CD14-positive monocyte (primary cell): ENCODE results near the gene DIDO1. TPM values are rescaled to one million over a fixed set of nuclear protein-coding genes. Genes with fewer than 3 reads are reported as not detected.
A peak's percentile ranks its signal among the peaks of the same experiment; 100 is the strongest.

Experiments used
- DNase-seq, 3 donors: peaks; one replicate each; pipeline ENCODE4 v3.0.0-alpha.2; 2011 to 2022
- H2AFZ ChIP-seq: 2 replicates; pipeline ENCODE4 v1.6.0; 2012; ENCODE audit warnings: mild to moderate bottlenecking, low read depth, low read length, inconsistent platforms; ENCODE audit not compliant: insufficient read depth, poor library complexity, severe bottlenecking
- H3K27ac ChIP-seq, 2 donors: 1 replicate in 1 of 2; 2 replicates in 1 of 2; pipeline ENCODE4 v1.5.1; 2012 to 2013; ENCODE audit warnings: low read length in 2 of 2, control low read depth in 1 of 2, inconsistent platforms in 1 of 2, low read depth in 1 of 2, mild to moderate bottlenecking in 1 of 2
- H3K27me3 ChIP-seq, 2 donors: one replicate each; pipeline versions ENCODE4 v1.6.0 to v1.6.1; 2011 to 2013; ENCODE audit warnings: low read length in 2 of 2; ENCODE audit not compliant: control insufficient read depth in 2 of 2, insufficient read depth in 2 of 2
- H3K36me3 ChIP-seq, 2 donors: replicated peaks in 1 of 2; 1 replicate in 1 of 2; 2 replicates in 1 of 2; pipeline versions ENCODE4 v1.5.1 to v1.6.1; 2012 to 2013; ENCODE audit warnings: low read length in 2 of 2, control low read depth in 1 of 2, inconsistent platforms in 1 of 2, mild to moderate bottlenecking in 1 of 2; ENCODE audit not compliant: insufficient read depth in 2 of 2, control insufficient read depth in 1 of 2
- H3K4me1 ChIP-seq, 2 donors: 1 replicate in 1 of 2; 2 replicates in 1 of 2; pipeline versions ENCODE4 v1.5.1 to v1.6.1; 2012 to 2013; ENCODE audit warnings: low read length in 2 of 2, control low read depth in 1 of 2, inconsistent platforms in 1 of 2, mild to moderate bottlenecking in 1 of 2, moderate library complexity in 1 of 2; ENCODE audit not compliant: insufficient read depth in 2 of 2, control insufficient read depth in 1 of 2
- H3K4me2 ChIP-seq: replicated peaks from 2 replicates; pipeline ENCODE3; 2012; ENCODE audit warnings: low read length, moderate library complexity, mild to moderate bottlenecking; ENCODE audit not compliant: poor library complexity, severe bottlenecking; ENCODE audit errors: extremely low read depth
- H3K4me3 ChIP-seq, 3 experiments: fragments of 200-600 bp in 1 of 3; sonication (generic) in 1 of 3; replicated peaks in 1 of 3; 1 replicate in 2 of 3; 2 replicates in 1 of 3; pipeline ENCODE4 v1.5.1; 2011 to 2013; ENCODE audit warnings: low read length in 3 of 3, mild to moderate bottlenecking in 3 of 3, control low read depth in 2 of 3, low read depth in 2 of 3, inconsistent platforms in 1 of 3, moderate library complexity in 1 of 3
- H3K79me2 ChIP-seq: 2 replicates; pipeline ENCODE4 v1.6.0; 2012; ENCODE audit warnings: mild to moderate bottlenecking, control low read depth, inconsistent platforms, low read length, moderate library complexity; ENCODE audit not compliant: insufficient read depth
- H3K9ac ChIP-seq: 2 replicates; pipeline ENCODE4 v1.6.0; 2017; ENCODE audit warnings: low read length, mild to moderate bottlenecking; ENCODE audit not compliant: insufficient read depth, poor library complexity, severe bottlenecking
- H3K9me3 ChIP-seq, 2 donors: replicated peaks in 1 of 2; 1 replicate in 1 of 2; 2 replicates in 1 of 2; pipeline versions ENCODE4 v1.5.1 to v1.6.1; 2012 to 2013; ENCODE audit warnings: low read length in 2 of 2, control low read depth in 1 of 2; ENCODE audit not compliant: control insufficient read depth in 1 of 2, insufficient read depth in 1 of 2
- H4K20me1 ChIP-seq: 2 replicates; pipeline ENCODE4 v1.6.0; 2012; ENCODE audit warnings: mild to moderate bottlenecking, low read length, control low read depth, moderate library complexity; ENCODE audit not compliant: insufficient read depth
- H3K27ac Mint-ChIP-seq, 7 donors: one replicate each; pipeline ENCODE4 v1.8.0; 2020; ENCODE audit warnings: mild to moderate bottlenecking in 7 of 7, mixed read lengths in 7 of 7, moderate library complexity in 6 of 7, inconsistent platforms in 2 of 7
- H3K27me3 Mint-ChIP-seq, 3 donors: one replicate each; pipeline ENCODE4 v1.8.0; 2021 to 2022; ENCODE audit warnings: low read depth in 3 of 3, mild to moderate bottlenecking in 3 of 3, mixed read lengths in 3 of 3, moderate library complexity in 3 of 3, inconsistent platforms in 1 of 3
- H3K36me3 Mint-ChIP-seq, 2 donors: one replicate each; pipeline ENCODE4 v1.8.0; 2020; ENCODE audit warnings: mixed read lengths in 2 of 2, inconsistent platforms in 1 of 2, mild to moderate bottlenecking in 1 of 2
- H3K4me1 Mint-ChIP-seq: one replicate; pipeline ENCODE4 v1.8.0; 2020; ENCODE audit warnings: mild to moderate bottlenecking, mixed read lengths
- H3K4me3 Mint-ChIP-seq, 2 donors: one replicate each; pipeline ENCODE4 v1.8.0; 2020; ENCODE audit warnings: mild to moderate bottlenecking in 2 of 2, mixed read lengths in 2 of 2, moderate library complexity in 1 of 2
- H3K9me3 Mint-ChIP-seq, 7 donors: one replicate each; pipeline ENCODE4 v1.8.0; 2020 to 2022; ENCODE audit warnings: mixed read lengths in 7 of 7, mild to moderate bottlenecking in 6 of 7, moderate library complexity in 6 of 7, inconsistent platforms in 2 of 7
- WGBS: methylation state at CpG from one replicate; pipeline ENCODE4 v1.1.5; 2013; ENCODE audit warnings: missing lambda C conversion rate; ENCODE audit not compliant: insufficient coverage; 5-methylcytosine and 5-hydroxymethylcytosine counted together
- intact Hi-C, 2 donors: fragments of 100-400 bp; cut with micrococcal nuclease; formaldehyde crosslinking; loops; one replicate each; pipeline versions ENCODE4 v1.15.0 to v1.15.1; 2023
- polyA plus RNA-seq, 3 donors: library from polyadenylated mRNA; depleted of rRNA in 1 of 3; unstranded in 2 of 3; stranded (reverse) in 1 of 3; fragments of 300-500 nt in 2 of 3; fragments of >200 nt in 1 of 3; fragmentation: Illumina TruSeq in 2 of 3; gene quantifications; 1 replicate in 2 of 3; 2 replicates in 1 of 3; pipeline ENCODE4 v1.2.3, GENCODE V29; 2012 to 2021
- TF ChIP-seq, protein P1 (sequence below): fragments of 200-600 bp; IDR thresholded peaks from one replicate; pipeline ENCODE4 v1.8.0; 2022; ENCODE audit warnings: antibody characterized with exemption, mild to moderate bottlenecking

Gene DIDO1
- polyA plus RNA-seq, 3 donors: 8.5 to 23.8 (median 12.9) TPM

DNA sequence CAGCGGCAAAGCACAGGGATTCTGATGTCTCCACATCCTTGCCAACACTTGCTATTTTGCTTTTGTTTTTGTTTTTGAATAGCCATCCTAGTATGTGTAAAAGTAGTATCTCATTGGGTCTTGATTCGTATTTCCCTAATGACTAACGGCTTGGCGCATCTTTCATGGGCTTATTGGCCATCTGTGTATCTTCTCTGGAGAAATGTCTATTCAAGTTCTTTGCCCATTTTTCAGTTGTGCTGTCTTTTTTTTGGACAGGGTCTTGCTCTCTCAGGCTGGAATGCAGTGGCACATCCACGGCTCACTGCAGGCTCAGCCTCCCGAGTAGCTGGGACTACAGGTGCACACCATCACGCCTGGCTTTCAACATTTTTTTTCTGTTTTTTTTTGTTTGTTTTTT is 82.1 kb downstream of the DIDO1 start:
- Mint-ChIP-seq H3K4me1 (peaks cover 3% of the 10 kb centered on the region), H3K36me3 (peaks cover 28 to 29% of the 10 kb centered on the region in 2 donors), H3K27ac (peak overlapping the region in 1 of 7 donors; percentile 31), H3K4me3 (no peak overlapping the region), H3K9me3 (peaks cover 0 to 8% (median 0%) of the 10 kb centered on the region in 7 donors), H3K27me3 (peaks cover 0 to 5% (median 2%) of the 10 kb centered on the region in 3 donors)
- no peak for DNase-seq
- Histone ChIP-seq H4K20me1 (no peaks in the 10 kb centered on the region), H3K4me3 (no peak overlapping the region), H3K27me3 (no peaks in the 10 kb centered on the region), H3K36me3 (peaks cover 6 to 17% of the 10 kb centered on the region in 2 donors), H2AFZ (no peak overlapping the region), H3K4me1 (no peaks in the 10 kb centered on the region), H3K79me2 (no peaks in the 10 kb centered on the region), H3K9ac (no peak overlapping the region), H3K9me3 (no peaks in the 10 kb centered on the region), H3K27ac (no peak overlapping the region), H3K4me2 (no peak overlapping the region)
- TF ChIP-seq, protein P1, sequence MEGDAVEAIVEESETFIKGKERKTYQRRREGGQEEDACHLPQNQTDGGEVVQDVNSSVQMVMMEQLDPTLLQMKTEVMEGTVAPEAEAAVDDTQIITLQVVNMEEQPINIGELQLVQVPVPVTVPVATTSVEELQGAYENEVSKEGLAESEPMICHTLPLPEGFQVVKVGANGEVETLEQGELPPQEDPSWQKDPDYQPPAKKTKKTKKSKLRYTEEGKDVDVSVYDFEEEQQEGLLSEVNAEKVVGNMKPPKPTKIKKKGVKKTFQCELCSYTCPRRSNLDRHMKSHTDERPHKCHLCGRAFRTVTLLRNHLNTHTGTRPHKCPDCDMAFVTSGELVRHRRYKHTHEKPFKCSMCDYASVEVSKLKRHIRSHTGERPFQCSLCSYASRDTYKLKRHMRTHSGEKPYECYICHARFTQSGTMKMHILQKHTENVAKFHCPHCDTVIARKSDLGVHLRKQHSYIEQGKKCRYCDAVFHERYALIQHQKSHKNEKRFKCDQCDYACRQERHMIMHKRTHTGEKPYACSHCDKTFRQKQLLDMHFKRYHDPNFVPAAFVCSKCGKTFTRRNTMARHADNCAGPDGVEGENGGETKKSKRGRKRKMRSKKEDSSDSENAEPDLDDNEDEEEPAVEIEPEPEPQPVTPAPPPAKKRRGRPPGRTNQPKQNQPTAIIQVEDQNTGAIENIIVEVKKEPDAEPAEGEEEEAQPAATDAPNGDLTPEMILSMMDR: no peak
- WGBS: 100% methylated on average over 4 of the region's 7 CpGs
- intact Hi-C loops: no loop called here

DNA sequence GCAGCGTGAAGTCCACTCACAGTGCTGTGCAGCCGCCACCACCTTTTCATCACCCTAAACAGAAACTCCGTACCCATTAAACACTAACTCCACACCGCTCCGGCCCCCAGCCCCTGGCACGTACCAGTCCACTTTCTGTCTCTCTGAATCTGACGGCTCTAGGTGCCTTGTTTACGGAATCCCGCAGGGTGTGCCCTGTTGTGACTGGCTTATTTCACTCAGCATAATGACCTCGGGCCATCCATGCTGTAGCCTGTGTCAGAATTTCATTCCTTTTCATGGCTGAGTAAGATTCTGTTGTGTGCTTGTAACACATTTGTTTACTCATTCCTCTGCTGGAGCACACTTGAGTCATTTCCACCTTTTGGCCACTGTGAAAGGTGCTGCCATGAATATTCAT is 82.6 kb downstream of the DIDO1 start:
- TF ChIP-seq, protein P1: no peak
- DNase-seq: no peak
- intact Hi-C loops: no loop called here
- Histone ChIP-seq H3K9me3 (no peaks in the 10 kb centered on the region), H3K27me3 (no peaks in the 10 kb centered on the region), H2AFZ (no peak overlapping the region), H3K4me1 (peaks cover 0 to under 1% of the 10 kb centered on the region in 2 donors), H3K4me3 (no peak overlapping the region), H3K27ac (no peak overlapping the region), H3K4me2 (no peak overlapping the region), H4K20me1 (no peaks in the 10 kb centered on the region), H3K79me2 (no peaks in the 10 kb centered on the region), H3K36me3 (peaks cover 6 to 17% of the 10 kb centered on the region in 2 donors), H3K9ac (no peak overlapping the region)
- Mint-ChIP-seq H3K27me3 (peaks cover 0 to 5% (median 2%) of the 10 kb centered on the region in 3 donors), H3K36me3 (peaks cover 25 to 29% of the 10 kb centered on the region in 2 donors), H3K4me3 (no peak overlapping the region), H3K4me1 (peaks cover 4% of the 10 kb centered on the region), H3K27ac (no peak overlapping the region), H3K9me3 (peaks cover 0 to 8% (median 0%) of the 10 kb centered on the region in 7 donors)
- 98% methylated on average over 8 of the region's 10 CpGs for WGBS
